CD4-positive, alpha-beta T cell treated with Interleukin-2 at 100 ng/mL for 4 hours (primary cell): Measurements from ENCODE around the gene BDP1.
"Not testable (repeated sequence)": the region's sequence is repeated elsewhere in the genome, so short reads cannot be mapped to it uniquely, and the experiment has no call there.

Experiments used
- DNase-seq: peaks from one replicate; pipeline ENCODE4 v3.0.0-alpha.2; 2020; ENCODE audit warnings: low spot score

Gene BDP1

GRCh38 chr5:71471193-71471592 lies 15.7 kb downstream of the BDP1 start:
- DNase-seq: no peak

DNA sequence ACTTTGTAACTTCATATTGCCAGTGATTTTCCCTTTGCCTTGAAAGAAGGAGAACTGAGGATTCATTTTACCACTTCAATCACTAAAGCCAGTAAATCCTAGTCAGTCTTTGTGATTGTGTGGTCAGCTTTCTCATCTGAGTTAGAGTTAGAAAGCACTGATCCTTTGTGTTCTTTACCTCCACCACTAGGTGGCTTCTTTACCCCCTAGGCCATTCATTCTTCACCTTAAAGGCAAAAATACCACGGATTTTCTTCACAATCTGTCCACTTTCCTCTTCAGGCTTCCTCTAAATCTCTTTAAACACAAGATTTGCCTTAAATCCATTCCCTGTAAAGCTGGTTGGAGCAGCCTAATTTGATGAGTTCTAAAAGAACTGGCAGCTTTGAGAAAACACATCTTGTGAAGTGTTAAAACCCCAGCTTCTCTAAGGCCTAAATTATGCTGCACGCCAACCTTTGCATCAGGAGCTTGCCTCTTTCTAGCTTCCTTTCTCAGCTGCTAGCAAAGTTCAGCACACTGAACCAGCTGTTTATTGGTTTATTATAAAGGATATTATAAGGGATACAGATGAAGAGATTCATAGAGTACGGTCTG lies 20.4 kb downstream of the BDP1 start:
- DNase-seq: peak; percentile 20

DNA sequence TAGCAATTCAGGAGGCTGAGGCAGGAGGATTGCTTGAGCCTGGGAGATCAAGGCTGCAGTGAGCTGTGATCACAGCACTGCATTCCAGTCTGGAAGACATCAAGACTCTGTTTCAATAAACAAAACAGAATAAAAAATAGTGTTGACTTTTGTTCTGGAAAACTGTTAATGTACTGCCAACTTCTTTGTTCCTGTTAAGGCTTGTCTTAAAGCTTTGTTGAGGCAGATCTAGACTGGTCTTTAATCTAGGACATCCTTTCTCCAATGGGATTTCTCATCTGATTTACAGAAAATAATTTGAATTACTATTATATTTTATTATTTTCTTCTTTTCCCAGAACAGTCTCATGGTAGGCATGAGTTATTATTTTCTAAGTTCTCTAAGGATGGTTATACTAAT lies 26.0 kb downstream of the BDP1 start:
- no peak for DNase-seq

DNA sequence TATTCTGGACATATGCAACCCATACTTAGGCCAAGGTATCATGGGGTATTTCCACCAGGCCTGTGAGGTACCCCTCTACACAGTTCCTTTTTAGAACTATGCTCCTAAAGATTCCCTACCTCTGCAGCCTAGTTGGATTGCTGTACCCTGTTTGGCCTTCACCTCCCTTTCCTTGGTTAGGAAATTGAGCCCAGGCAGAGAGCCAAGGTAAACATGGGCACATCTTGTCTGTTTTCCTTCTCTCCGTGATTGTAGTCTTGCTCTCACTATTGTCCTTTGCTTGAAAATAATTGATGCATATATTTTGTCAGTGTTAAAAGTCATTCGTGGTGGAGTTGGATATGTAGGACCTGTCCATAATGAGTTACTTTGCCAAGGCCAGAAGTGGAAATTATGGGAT lies 26.7 kb downstream of the BDP1 start:
- no peak for DNase-seq

GRCh38 chr5:71483355-71483754 lies 27.9 kb downstream of the BDP1 start:
- no peak for DNase-seq

GRCh38 chr5:71492817-71493615 lies 37.6 kb downstream of the BDP1 start:
- DNase-seq: no peak

DNA sequence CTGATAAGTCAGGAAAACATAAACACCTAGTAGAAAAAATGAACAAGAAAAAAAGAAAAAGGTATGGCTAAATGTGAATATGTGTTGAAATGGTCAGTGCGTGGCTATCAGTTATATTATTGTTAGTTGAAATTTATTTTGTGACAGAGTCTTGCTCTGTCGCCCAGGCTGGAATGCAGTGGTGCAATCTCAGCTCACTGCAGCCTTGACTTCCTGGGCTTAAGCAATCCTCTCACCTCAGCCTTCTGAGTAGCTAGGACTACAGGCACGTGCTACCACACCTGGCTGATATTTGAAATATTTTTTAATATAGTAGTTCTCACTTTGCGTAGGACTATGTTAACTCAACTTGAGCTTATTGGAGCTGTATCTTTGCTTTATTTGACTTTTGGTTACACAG lies 38.8 kb downstream of the BDP1 start:
- not testable (repeated sequence) for DNase-seq

- not testable (repeated sequence) for DNase-seq
Observed at GRCh38 chr5:71498756-71499155, 43.3 kb downstream of the BDP1 start.

GRCh38 chr5:71503536-71503935 lies 48.1 kb downstream of the BDP1 start:
- no peak for DNase-seq

DNA sequence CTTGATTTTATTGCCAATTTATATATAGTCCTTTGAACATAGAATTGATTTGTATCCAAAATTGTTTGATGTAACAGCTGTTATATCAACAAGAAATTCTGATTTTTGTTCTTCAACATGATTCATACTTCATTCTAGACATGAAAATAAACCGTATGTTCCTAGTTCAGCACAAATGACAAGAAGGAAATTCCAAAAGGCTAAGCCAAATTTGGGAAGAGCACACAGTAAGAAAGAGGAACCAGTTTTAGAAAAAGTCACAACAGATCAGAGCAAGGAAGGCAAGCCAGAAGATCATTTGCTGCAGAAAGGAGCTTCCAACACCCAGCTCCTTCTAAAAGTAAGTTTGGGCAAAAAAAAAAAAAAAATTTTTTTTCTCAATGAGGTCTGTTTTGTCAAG lies 66.7 kb downstream of the BDP1 start:
- DNase-seq: no peak

DNA sequence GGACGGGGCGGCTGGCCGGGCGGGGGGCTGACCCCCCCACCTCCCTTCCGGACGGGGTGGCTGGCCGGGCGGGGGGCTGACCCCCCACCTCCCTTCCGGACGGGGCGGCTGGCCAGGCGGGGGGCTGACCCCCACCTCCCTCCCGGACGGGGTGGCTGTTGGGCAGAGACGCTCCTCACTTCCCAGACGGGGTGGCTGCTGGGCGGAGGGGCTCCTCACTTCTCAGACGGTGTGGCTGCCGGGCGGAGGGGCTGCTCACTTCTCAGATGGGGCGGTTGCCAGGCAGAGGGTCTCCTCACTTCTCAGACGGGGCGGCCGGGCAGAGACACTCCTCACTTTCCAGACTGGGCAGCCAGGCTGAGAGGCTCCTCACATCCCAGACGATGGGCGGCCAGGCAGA lies 70.2 kb downstream of the BDP1 start:
- not testable (repeated sequence) for DNase-seq

DNA sequence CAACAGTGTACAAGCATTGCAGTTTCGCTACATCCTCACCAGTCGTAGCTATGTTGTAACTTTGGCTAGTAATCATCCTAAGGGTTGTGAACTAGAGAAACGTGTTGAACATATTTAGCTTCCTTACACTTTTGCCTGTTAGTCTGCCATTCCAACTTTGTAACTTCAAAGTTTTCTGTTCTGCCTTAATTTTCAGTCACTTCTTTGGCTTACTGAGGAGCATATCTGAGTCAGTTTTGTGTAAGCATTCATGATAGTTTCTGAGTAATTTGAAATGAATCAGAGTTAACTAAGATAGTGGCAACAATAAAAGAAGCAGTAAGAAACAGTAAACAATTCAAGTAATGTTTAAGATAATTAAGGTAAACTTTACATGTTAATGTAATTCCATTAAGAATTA lies 72.8 kb downstream of the BDP1 start:
- no peak for DNase-seq

- no peak for DNase-seq
Observed at GRCh38 chr5:71529682-71530081, 74.2 kb downstream of the BDP1 start.

GRCh38 chr5:71533142-71533541 lies 77.7 kb downstream of the BDP1 start:
- no peak for DNase-seq

GRCh38 chr5:71533615-71534014 lies 78.2 kb downstream of the BDP1 start:
- DNase-seq: peak; percentile 58

- DNase-seq: no peak
Observed at GRCh38 chr5:71537687-71538086, 82.2 kb downstream of the BDP1 start.

DNA sequence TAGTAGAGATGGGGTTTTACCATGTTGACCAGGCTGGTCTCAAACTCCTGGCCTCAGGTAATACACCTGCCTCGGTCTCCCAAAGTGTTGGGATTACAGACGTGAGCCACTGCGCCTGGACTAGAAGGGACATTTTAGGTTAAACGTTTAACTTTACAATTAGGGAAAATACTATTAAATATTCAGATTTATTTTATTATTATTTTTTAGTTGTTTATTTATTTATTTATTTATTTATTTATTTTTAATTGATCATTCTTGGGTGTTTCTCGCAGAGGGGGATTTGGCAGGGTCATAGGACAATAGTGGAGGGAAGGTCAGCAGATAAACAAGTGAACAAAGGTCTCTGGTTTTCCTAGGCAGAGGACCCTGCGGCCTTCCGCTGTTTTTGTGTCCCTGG lies 95.4 kb downstream of the BDP1 start:
- not testable (repeated sequence) for DNase-seq

- not testable (repeated sequence) for DNase-seq
Observed at GRCh38 chr5:71551582-71551981, 96.1 kb downstream of the BDP1 start.

- DNase-seq: not testable (repeated sequence)
Observed at GRCh38 chr5:71552026-71552749, 96.7 kb downstream of the BDP1 start.

DNA sequence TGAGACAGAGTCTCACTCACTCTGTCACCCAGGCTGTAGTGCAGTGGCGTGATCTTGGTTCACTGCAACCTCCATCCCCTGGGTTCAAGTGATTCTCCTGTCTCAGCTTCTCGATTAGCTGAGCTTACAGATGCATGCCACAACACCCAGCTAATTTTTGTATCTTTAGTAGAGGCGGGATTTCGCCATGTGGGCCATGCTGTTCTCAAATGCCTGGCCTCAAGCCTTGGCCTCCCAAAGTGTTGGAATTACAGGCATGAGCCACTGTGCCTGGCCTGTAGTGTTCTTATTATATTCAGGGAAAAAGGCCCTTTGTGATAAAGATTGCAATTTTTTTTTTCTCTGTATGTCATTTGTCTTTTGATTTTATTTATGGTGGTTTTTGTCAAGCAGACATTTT lies 107.7 kb downstream of the BDP1 start:
- DNase-seq: no peak

DNA sequence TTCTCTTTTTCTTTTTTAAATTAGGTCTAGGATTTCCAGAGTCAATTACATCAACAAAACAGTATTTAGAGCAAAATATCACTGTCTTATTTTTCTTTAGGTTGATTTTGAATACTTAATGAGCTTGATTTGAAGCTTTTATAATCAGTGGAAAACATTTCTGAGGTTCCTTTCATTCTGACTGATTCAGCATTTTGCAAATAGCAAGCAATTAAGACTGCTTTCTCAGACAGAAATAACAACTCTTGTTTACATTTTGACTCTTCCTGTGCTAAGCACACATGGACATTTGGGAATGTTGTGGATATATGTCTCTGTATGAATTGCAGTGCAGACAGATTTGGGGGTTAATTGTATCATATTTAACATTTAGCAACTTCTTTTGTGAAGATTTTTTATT lies 109.4 kb downstream of the BDP1 start:
- DNase-seq: no peak

- DNase-seq: no peak
Observed at GRCh38 chr5:71569748-71570509, 114.5 kb downstream of the BDP1 start.
